Prostate gland (tissue), 2 donors: ENCODE data around the gene ARRB1. TPM values are rescaled to one million over a fixed set of nuclear protein-coding genes. Genes with fewer than 3 reads are reported as not detected.

ENCODE experiments used
- DNase-seq: peaks from one replicate; pipeline ENCODE4 v3.0.0-alpha.2; 2019; ENCODE audit warnings: low spot score
- H3K27ac ChIP-seq, 2 donors: fragments of 200-600 bp; sonication (generic); 2 replicates each; pipeline ENCODE4 v1.5.1; 2017 to 2019
- H3K27me3 ChIP-seq: fragments of 200-600 bp; sonication (generic); replicated peaks from 2 replicates; pipeline ENCODE4 v1.5.1; 2019; ENCODE audit not compliant: insufficient read depth
- H3K36me3 ChIP-seq, 2 donors: fragments of 200-600 bp; sonication (generic); 1 replicate in 1 of 2; 2 replicates in 1 of 2; pipeline versions ENCODE4 v1.5.1 to v1.8.1; 2017 to 2019
- H3K4me1 ChIP-seq: fragments of 200-600 bp; sonication (generic); replicated peaks from 2 replicates; pipeline ENCODE4 v1.5.1; 2019
- H3K4me3 ChIP-seq, 2 donors: fragments of 200-600 bp; sonication (generic); 2 replicates each; pipeline ENCODE4 v1.5.1; 2017 to 2019
- H3K9me3 ChIP-seq: fragments of 200-600 bp; sonication (generic); 2 replicates; pipeline ENCODE4 v1.5.1; 2017
- CTCF ChIP-seq, 4 experiments: fragments of 200-600 bp in 2 of 4; fragments of 450-650 bp in 2 of 4; sonication (generic) in 2 of 4; IDR thresholded peaks; 1 replicate in 3 of 4; 2 replicates in 1 of 4; pipeline ENCODE4 v1.5.1; 2016 to 2019; ENCODE audit warnings: antibody characterized with exemption in 4 of 4, mild to moderate bottlenecking in 2 of 4, moderate library complexity in 2 of 4
- POLR2A ChIP-seq: fragments of 450-650 bp; IDR thresholded peaks from one replicate; pipeline ENCODE4 v1.6.1; 2016; ENCODE audit warnings: antibody characterized with exemption, mild to moderate bottlenecking
- POLR2AphosphoS5 ChIP-seq: sonication (generic); formaldehyde crosslinking; IDR thresholded peaks from one replicate; pipeline ENCODE4 v1.6.1; 2017; ENCODE audit warnings: antibody characterized with exemption
- WGBS: methylation state at CpG from one replicate; pipeline ENCODE4 v1.1.5; 2018; 5-methylcytosine and 5-hydroxymethylcytosine counted together
- intact Hi-C: fragments of 100-400 bp; cut with DNase I; formaldehyde crosslinking; loops from one replicate; pipeline ENCODE4 v1.14.2; 2022
- total RNA-seq, 2 donors: library from RNA; depleted of rRNA; stranded (reverse); fragments of >200 nt; gene quantifications; one replicate each; pipeline ENCODE4 v1.1.0, GENCODE V29; 2016

ARRB1 gene
- total RNA-seq, 2 donors from 2014 or later: 31.9 to 64.7 TPM

GRCh38 chr11:75313513-75314272, 37.8 kb downstream of the ARRB1 start:
- intact Hi-C loops: no loop called here
- H3K9me3 ChIP-seq: no peaks in the 10 kb centered on the region
- WGBS: 66% methylated on average over 8 of the region's 8 CpGs
- no peaks in the 10 kb centered on the region for H3K36me3 ChIP-seq
- H3K4me1 ChIP-seq: peaks cover 7% of the 10 kb centered on the region
- H3K27me3 ChIP-seq: no peaks in the 10 kb centered on the region
- no peak for TF ChIP-seq POLR2AphosphoS5
- TF ChIP-seq POLR2A: no peak
- no peak for TF ChIP-seq CTCF (IDR thresholded peaks at IDR 0.05)
- DNase-seq: no peak
- peak overlapping the region; percentile 2 to 41 for H3K27ac ChIP-seq
- H3K4me3 ChIP-seq: no peak overlapping the region

GRCh38 chr11:75312346-75312745, 39.1 kb downstream of the ARRB1 start:
- intact Hi-C loops: no loop called here
- Histone ChIP-seq H3K4me3 (no peak overlapping the region), H3K36me3 (no peaks in the 10 kb centered on the region), H3K27me3 (no peaks in the 10 kb centered on the region), H3K4me1 (peaks cover 12% of the 10 kb centered on the region), H3K9me3 (no peaks in the 10 kb centered on the region), H3K27ac (peak overlapping the region in 1 of 2 donors; percentile 41)
- WGBS: 100% methylated on average over 2 of the region's 2 CpGs
- no peak for DNase-seq
- no peak for TF ChIP-seq CTCF (IDR thresholded peaks at IDR 0.05)
- no peak for TF ChIP-seq POLR2AphosphoS5
- no peak for TF ChIP-seq POLR2A

- Histone ChIP-seq H3K4me1 (peaks cover 12% of the 10 kb centered on the region), H3K4me3 (no peak overlapping the region), H3K9me3 (no peaks in the 10 kb centered on the region), H3K36me3 (no peaks in the 10 kb centered on the region), H3K27me3 (no peaks in the 10 kb centered on the region), H3K27ac (peak overlapping the region; percentile 37 to 41)
- WGBS: 75% methylated on average over 13 of the region's 13 CpGs
- intact Hi-C loops: no loop called here
- TF ChIP-seq POLR2A (no peak), POLR2AphosphoS5 (peak; percentile 40)
- DNase-seq: no peak
Measured at GRCh38 chr11:75311858-75312288, 39.6 kb downstream of the ARRB1 start.

- DNase-seq: no peak
- intact Hi-C loops: no loop called here
- Histone ChIP-seq H3K4me3 (no peak overlapping the region), H3K27me3 (no peaks in the 10 kb centered on the region), H3K4me1 (peaks cover 12% of the 10 kb centered on the region), H3K27ac (peak overlapping the region; percentile 8 to 57), H3K9me3 (no peaks in the 10 kb centered on the region), H3K36me3 (no peaks in the 10 kb centered on the region)
- WGBS: 95% methylated on average over 4 of the region's 4 CpGs
- TF ChIP-seq POLR2A: no peak
Measured at GRCh38 chr11:75308986-75309385, 42.5 kb downstream of the ARRB1 start.

GRCh38 chr11:75308116-75308515, 43.3 kb downstream of the ARRB1 start:
- Histone ChIP-seq H3K36me3 (no peaks in the 10 kb centered on the region), H3K4me3 (no peak overlapping the region), H3K27ac (peak overlapping the region; percentile 53 to 57), H3K27me3 (no peaks in the 10 kb centered on the region), H3K4me1 (peaks cover 12% of the 10 kb centered on the region), H3K9me3 (no peaks in the 10 kb centered on the region)
- no peak for TF ChIP-seq CTCF (IDR thresholded peaks at IDR 0.05)
- TF ChIP-seq POLR2A: no peak
- TF ChIP-seq POLR2AphosphoS5: peak; percentile 61
- DNase-seq: peak; percentile 53
- intact Hi-C loops: no loop called here
- 73% methylated on average over 7 of the region's 7 CpGs for WGBS

GRCh38 chr11:75307058-75307457, 44.4 kb downstream of the ARRB1 start:
- 62% methylated on average over 3 of the region's 3 CpGs for WGBS
- DNase-seq: no peak
- intact Hi-C loops: no loop called here
- Histone ChIP-seq H3K9me3 (no peaks in the 10 kb centered on the region), H3K27ac (no peak overlapping the region), H3K4me3 (no peak overlapping the region), H3K4me1 (peaks cover 12% of the 10 kb centered on the region), H3K36me3 (no peaks in the 10 kb centered on the region), H3K27me3 (no peaks in the 10 kb centered on the region)
- TF ChIP-seq POLR2AphosphoS5: no peak
- no peak for TF ChIP-seq POLR2A
- TF ChIP-seq CTCF (IDR thresholded peaks at IDR 0.05): no peak
